ENCODE data around the gene ZNF277.
A peak's percentile ranks its signal among the peaks of the same experiment; 100 is the strongest.

The ZNF277 gene

DNA sequence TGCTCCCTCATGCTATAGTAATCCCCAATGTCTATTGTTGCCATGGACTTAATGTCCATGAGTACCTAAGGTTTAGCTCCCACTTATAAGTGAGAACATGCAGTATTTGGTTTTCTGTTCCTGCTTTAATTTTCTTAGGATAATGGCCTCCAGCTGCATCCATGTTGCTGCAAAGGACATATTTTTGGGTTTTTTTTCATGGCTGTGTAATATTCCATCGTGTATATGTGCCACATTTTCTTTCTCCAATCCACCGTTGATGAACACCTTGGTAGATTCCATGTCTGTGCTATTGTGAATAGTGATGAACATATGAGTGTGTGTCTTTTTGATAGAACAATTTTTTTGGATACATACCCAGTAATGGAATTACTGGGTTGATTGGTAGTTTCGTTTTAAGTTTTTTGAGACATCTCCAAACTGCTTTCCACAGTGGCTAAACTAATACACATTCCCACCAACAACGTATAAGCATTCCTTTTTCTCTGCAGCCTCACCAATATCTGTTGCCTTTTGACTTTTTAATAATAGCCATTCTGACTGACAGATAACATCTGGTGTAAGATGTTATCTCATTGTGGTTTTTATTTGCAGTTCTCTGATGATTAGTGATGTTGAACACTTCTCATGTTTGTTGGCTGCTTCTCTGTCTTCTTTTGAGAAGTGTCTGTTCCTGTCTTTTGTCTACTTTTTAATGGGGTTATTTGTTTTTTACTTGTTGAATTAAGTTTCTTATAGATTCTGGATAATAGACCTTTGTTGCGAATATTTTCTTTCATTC is 175.0 kb downstream of the ZNF277 start:
- H3K4me3 ChIP-seq (ENCODE audit: control insufficient read depth, low read depth, low read length) = no peak overlapping the region
- TF ChIP-seq, protein P1, sequence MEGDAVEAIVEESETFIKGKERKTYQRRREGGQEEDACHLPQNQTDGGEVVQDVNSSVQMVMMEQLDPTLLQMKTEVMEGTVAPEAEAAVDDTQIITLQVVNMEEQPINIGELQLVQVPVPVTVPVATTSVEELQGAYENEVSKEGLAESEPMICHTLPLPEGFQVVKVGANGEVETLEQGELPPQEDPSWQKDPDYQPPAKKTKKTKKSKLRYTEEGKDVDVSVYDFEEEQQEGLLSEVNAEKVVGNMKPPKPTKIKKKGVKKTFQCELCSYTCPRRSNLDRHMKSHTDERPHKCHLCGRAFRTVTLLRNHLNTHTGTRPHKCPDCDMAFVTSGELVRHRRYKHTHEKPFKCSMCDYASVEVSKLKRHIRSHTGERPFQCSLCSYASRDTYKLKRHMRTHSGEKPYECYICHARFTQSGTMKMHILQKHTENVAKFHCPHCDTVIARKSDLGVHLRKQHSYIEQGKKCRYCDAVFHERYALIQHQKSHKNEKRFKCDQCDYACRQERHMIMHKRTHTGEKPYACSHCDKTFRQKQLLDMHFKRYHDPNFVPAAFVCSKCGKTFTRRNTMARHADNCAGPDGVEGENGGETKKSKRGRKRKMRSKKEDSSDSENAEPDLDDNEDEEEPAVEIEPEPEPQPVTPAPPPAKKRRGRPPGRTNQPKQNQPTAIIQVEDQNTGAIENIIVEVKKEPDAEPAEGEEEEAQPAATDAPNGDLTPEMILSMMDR (conservative IDR thresholded peaks at IDR 0.05; ENCODE audit: control insufficient read depth, insufficient read depth, low read depth, low read length) = no peak
- DNase-seq (ENCODE audit: low read depth) = no peak

DNA sequence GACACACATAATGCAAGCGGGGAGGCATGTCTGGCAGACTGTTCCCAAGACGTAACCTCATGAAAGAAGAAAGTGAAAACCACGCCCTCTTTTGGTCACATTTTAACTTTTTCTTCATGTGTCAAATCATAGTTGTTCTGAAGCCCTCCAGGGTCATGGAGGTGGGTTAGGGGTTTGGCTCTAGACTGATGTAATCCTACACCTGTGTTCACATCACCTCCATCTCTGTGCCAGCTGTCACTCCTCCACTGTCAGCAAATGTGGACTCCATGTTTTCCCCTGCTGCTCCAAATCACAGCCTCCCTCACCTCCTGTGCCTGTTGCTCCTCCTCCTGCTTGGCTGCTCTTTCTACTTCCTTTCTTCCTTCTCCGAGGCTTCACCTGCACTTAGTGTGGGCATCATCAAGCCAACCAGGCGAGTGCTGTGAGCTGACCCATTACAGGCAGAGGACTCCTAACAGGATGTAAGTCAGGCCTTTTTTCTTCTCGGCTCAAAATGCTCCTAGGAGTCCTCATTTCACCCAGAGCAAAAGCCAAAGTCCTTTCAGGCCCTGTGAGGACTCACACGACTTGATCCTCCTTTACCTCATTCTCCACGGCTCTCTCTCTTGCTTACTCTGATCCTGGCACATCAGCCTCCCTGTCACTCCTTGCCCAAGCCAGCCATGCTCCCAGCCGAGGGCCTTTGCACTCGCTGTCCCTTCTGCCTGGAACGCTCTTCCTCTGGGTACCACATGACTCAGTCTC is 177.3 kb downstream of the ZNF277 start:
- H3K4me3 ChIP-seq (ENCODE audit: control insufficient read depth, low read depth, low read length) = no peak overlapping the region
- DNase-seq (ENCODE audit: low read depth) = peak; percentile 28
- TF ChIP-seq, protein P1 (conservative IDR thresholded peaks at IDR 0.05; ENCODE audit: control insufficient read depth, insufficient read depth, low read depth, low read length) = no peak

DNA sequence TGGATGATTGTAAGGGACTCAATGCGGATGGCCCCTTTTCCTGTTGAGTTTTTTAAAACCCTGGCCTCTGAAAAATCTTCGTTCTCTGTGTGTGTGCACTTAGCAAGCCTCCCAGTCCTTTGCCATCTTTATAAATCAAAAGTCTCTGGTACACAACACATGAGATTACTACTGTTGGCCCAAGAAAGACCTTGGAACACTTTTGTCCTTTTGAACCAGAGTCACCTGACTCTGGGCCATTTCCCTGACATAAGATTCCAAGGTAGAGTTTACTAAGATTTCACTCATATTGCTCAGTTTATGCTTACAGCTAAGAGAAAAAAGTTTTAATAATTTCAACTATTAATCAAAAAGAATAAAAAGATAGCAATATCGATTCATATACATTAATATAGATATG is 179.0 kb downstream of the ZNF277 start:
- no peak overlapping the region for H3K4me3 ChIP-seq (ENCODE audit: control insufficient read depth, low read depth, low read length)
- DNase-seq (ENCODE audit: low read depth) = no peak
- TF ChIP-seq, protein P1 (conservative IDR thresholded peaks at IDR 0.05; ENCODE audit: control insufficient read depth, insufficient read depth, low read depth, low read length) = no peak

DNA sequence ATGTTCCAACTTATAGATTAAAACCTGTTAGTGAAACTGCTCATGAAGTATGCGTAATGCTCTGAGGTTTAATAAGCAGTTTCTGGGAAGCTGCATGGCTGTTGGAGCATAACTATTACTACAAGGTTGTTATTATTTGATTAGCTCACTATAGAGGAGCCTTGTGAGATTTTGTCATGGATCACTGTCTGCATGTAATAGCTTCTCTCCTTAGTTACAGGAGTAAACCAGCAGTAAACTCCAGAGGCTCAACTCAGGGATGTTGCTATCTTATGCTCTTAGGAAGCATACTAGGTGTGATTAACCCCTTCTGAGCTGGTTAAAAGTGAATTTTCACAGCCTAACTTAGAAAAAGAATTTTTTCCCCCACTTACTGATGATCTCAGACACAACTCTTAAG is 180.1 kb downstream of the ZNF277 start:
- H3K4me3 ChIP-seq (ENCODE audit: control insufficient read depth, low read depth, low read length) = no peak overlapping the region
- DNase-seq (ENCODE audit: low read depth) = no peak
- TF ChIP-seq, protein P1 (conservative IDR thresholded peaks at IDR 0.05; ENCODE audit: control insufficient read depth, insufficient read depth, low read depth, low read length) = no peak

DNA sequence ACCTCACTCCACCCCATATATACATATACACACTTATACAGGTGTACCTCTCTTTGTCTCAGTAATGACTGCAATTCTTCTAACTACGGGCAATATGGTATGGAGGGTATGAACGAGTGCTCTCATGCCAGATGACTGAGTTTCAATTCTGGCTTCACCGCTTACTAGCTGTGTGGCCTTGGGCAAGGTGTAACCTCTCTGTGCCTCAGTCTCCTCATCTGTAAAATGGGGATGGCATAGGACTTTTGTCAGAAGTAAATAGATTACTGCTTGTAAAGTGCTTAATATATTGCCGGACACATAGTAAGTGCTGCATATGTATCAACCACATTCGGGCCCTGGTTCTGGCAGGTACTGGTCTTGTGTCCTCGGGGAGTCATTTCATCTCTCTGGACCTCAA is 183.7 kb downstream of the ZNF277 start:
- TF ChIP-seq, protein P1 (conservative IDR thresholded peaks at IDR 0.05; ENCODE audit: control insufficient read depth, insufficient read depth, low read depth, low read length) = no peak
- no peak for DNase-seq (ENCODE audit: low read depth)
- H3K4me3 ChIP-seq (ENCODE audit: control insufficient read depth, low read depth, low read length) = no peak overlapping the region

DNA sequence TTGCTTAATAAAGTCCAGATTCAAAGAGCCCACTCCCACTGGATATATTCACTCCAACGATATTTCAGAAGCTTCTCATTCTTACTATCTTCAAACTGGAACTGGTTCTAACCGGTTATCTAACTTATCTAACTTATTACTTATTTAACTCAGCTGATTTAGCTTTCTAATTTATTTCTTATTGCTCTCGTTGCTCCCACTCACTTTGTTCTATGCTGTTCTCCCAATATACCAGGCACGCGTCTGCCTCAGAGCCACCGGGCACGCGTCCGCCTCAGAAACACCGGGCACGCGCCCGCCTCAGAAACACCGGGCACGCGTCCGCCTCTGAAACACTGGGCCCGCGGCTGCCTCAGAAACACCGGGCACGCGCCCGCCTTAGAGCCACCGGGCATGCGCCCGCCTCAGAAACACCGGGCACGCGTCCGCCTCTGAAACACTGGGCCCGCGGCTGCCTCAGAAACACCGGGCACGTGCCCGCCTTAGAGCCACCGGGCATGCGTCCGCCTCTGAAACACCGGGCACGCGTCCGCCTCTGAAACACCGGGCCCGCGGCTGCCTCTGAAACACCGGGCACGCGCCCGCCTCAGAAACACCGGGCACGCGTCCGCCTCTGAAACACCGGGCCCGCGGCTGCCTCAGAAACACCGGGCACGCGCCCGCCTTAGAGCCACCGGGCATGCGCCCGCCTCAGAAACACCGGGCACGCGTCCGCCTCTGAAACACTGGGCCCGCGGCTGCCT is 184.8 kb downstream of the ZNF277 start:
- H3K4me3 ChIP-seq (ENCODE audit: control insufficient read depth, low read depth, low read length) = peak overlapping the region; percentile 38
- DNase-seq (ENCODE audit: low read depth) = peak; percentile 32

DNA sequence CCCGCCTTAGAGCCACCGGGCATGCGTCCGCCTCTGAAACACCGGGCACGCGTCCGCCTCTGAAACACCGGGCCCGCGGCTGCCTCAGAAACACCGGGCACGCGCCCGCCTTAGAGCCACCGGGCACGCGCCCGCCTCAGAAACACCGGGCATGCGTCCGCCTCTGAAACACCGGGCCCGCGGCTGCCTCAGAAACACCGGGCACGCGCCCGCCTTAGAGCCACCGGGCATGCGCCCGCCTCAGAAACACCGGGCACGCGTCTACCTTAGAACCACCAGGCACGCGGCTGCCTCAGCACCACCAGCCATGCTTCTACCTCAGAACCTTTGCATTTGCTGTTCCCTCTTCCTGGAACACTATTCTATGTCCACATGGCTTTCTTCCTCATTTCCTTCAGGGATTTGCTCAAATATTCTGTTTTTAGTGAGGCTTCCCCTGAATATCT is 185.4 kb downstream of the ZNF277 start:
- peak overlapping the region; percentile 59 for H3K4me3 ChIP-seq (ENCODE audit: control insufficient read depth, low read depth, low read length)
- DNase-seq (ENCODE audit: low read depth) = peak; percentile 41
